ENCODE results near the gene CALML3.
"Not testable (repeated sequence)": the region's sequence is repeated elsewhere in the genome, so short reads cannot be mapped to it uniquely, and the experiment has no call there.

Gene CALML3

GRCh38 chr10:5557040-5557721 lies 32.4 kb downstream of the CALML3 start:
- H3K27ac ChIP-seq = no peak overlapping the region
- ChIA-PET POLR2A (ENCODE audit: low non-redundant PET) (no interaction called here), CTCF (interaction anchor here (0.6 kb wide), 1 partner anchor 1843 kb away, joined by 6 read pairs; no protein-coding TSS in a partner anchor)
- no peak for TF ChIP-seq CTCF (conservative IDR thresholded peaks at IDR 0.05; ENCODE audit: low read depth)
- DNase-seq (ENCODE audit: low spot score) = no peak

GRCh38 chr10:5557799-5558771 lies 33.3 kb downstream of the CALML3 start:
- CTCF ChIA-PET = no interaction called here
- no peak for DNase-seq (ENCODE audit: low spot score)
- TF ChIP-seq CTCF (conservative IDR thresholded peaks at IDR 0.05; ENCODE audit: low read depth) = no peak
- H3K27ac ChIP-seq = no peak overlapping the region; the same call in 1 of the 2 replicates
- POLR2A ChIA-PET (ENCODE audit: low non-redundant PET) = no interaction called here

- CTCF ChIA-PET = interaction anchor here (0.7 to 1.0 kb wide), 2 partner anchors 26 to 57 kb away, joined by 3 to 5 read pairs; no protein-coding TSS in a partner anchor
- H3K27ac ChIP-seq; POLR2A ChIA-PET (ENCODE audit: low non-redundant PET); DNase-seq (ENCODE audit: low spot score): not testable (repeated sequence)
Observed at GRCh38 chr10:5559022-5559421, 34.3 kb downstream of the CALML3 start.

GRCh38 chr10:5559642-5560141 lies 34.9 kb downstream of the CALML3 start:
- ChIA-PET POLR2A (ENCODE audit: low non-redundant PET) (no interaction called here), CTCF (interaction anchor here (0.7 to 1.0 kb wide), 2 partner anchors 25 to 58 kb away, joined by 3 to 5 read pairs; no protein-coding TSS in a partner anchor)
- no peak for TF ChIP-seq CTCF (conservative IDR thresholded peaks at IDR 0.05; ENCODE audit: low read depth)
- no peak for DNase-seq (ENCODE audit: low spot score)
- no peak overlapping the region for H3K27ac ChIP-seq

- CTCF ChIA-PET = no interaction called here
- TF ChIP-seq CTCF (conservative IDR thresholded peaks at IDR 0.05; ENCODE audit: low read depth) = no peak
- POLR2A ChIA-PET (ENCODE audit: low non-redundant PET) = no interaction called here
- no peak overlapping the region for H3K27ac ChIP-seq
- no peak for DNase-seq (ENCODE audit: low spot score)
Observed at GRCh38 chr10:5560142-5560816, 35.5 kb downstream of the CALML3 start.

GRCh38 chr10:5560817-5561703 lies 36.3 kb downstream of the CALML3 start:
- POLR2A ChIA-PET (ENCODE audit: low non-redundant PET) = no interaction called here
- H3K27ac ChIP-seq = no peak overlapping the region
- TF ChIP-seq CTCF (conservative IDR thresholded peaks at IDR 0.05; ENCODE audit: low read depth) = no peak
- no peak for DNase-seq (ENCODE audit: low spot score)
- CTCF ChIA-PET = no interaction called here

Data from RWPE1 (cell line).